Measurements from ENCODE around the gene GABARAP.

- TF ChIP-seq RAD21 (IDR thresholded peaks at IDR 0.05; ENCODE audit: low read depth) (no peak), EP300 (IDR thresholded peaks at IDR 0.05; ENCODE audit: borderline replicate concordance) (no peak), CEBPB (IDR thresholded peaks at IDR 0.05) (no peak), YY1 (IDR thresholded peaks at IDR 0.05; ENCODE audit: low read depth) (no peak), NFIC (IDR thresholded peaks at IDR 0.05) (no peak)
- TF ChIP-seq, protein P1, sequence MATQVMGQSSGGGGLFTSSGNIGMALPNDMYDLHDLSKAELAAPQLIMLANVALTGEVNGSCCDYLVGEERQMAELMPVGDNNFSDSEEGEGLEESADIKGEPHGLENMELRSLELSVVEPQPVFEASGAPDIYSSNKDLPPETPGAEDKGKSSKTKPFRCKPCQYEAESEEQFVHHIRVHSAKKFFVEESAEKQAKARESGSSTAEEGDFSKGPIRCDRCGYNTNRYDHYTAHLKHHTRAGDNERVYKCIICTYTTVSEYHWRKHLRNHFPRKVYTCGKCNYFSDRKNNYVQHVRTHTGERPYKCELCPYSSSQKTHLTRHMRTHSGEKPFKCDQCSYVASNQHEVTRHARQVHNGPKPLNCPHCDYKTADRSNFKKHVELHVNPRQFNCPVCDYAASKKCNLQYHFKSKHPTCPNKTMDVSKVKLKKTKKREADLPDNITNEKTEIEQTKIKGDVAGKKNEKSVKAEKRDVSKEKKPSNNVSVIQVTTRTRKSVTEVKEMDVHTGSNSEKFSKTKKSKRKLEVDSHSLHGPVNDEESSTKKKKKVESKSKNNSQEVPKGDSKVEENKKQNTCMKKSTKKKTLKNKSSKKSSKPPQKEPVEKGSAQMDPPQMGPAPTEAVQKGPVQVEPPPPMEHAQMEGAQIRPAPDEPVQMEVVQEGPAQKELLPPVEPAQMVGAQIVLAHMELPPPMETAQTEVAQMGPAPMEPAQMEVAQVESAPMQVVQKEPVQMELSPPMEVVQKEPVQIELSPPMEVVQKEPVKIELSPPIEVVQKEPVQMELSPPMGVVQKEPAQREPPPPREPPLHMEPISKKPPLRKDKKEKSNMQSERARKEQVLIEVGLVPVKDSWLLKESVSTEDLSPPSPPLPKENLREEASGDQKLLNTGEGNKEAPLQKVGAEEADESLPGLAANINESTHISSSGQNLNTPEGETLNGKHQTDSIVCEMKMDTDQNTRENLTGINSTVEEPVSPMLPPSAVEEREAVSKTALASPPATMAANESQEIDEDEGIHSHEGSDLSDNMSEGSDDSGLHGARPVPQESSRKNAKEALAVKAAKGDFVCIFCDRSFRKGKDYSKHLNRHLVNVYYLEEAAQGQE (IDR thresholded peaks at IDR 0.05; ENCODE audit: low read depth): no peak
Measured at GRCh38 chr17:7221278-7222092, 20.8 kb downstream of the GABARAP start.

All from Ishikawa (cell line).